Panc1 (cell line): Measurements from ENCODE around the gene HSP90AB1. TPM values are rescaled to one million over a fixed set of nuclear protein-coding genes. Genes with fewer than 3 reads are reported as not detected.
A peak's percentile ranks its signal among the peaks of the same experiment; 100 is the strongest.

ENCODE experiments used
- ATAC-seq: fragments of 200-7000 bp; cut with Tn5 transposase; 2 replicates; pipeline ENCODE4 v1.9.1; 2020; ENCODE audit warnings: mild to moderate bottlenecking, moderate library complexity
- BruUV-seq: library from RNA; stranded (reverse); fragments of 400-500 nt; replicated peaks from 2 replicates; lab custom pipeline; 2021; lab: Mats Ljungman, UMichigan
- CTCF ChIA-PET: fragments of 300-600 bp; sonication (Branson Sonifier 250); formaldehyde crosslinking; loops from one replicate; lab custom pipeline; 2022; ENCODE audit warnings: antibody characterized with exemption; lab: Charles Lee
- POLR2A ChIA-PET: fragments of 300-600 bp; sonication (Branson Sonifier 250); formaldehyde crosslinking; loops from one replicate; lab custom pipeline; 2022; ENCODE audit warnings: antibody characterized with exemption; lab: Charles Lee
- DNase-seq: peaks from one replicate; pipeline ENCODE4 v3.0.0-alpha.2; 2010; ENCODE audit warnings: low read depth, low spot score
- H3K27ac ChIP-seq: 2 replicates; pipeline ENCODE4 v1.5.1; 2011; ENCODE audit warnings: mild to moderate bottlenecking, low read length, inconsistent platforms
- H3K27me3 ChIP-seq: fragments of 200-500 bp; sonication (Bioruptor generic); 2 replicates; pipeline ENCODE4 v1.6.0; 2014; ENCODE audit warnings: low read length, inconsistent platforms; ENCODE audit not compliant: control insufficient read depth, insufficient read depth
- H3K36me3 ChIP-seq: fragments of 200-500 bp; sonication (Bioruptor generic); 2 replicates; pipeline ENCODE4 v1.5.1; 2014; ENCODE audit warnings: inconsistent platforms, mild to moderate bottlenecking, low read length, moderate library complexity; ENCODE audit not compliant: control insufficient read depth, insufficient read depth
- H3K4me1 ChIP-seq: 2 replicates; pipeline ENCODE4 v1.5.1; 2011; ENCODE audit warnings: inconsistent platforms, mild to moderate bottlenecking, low read length, moderate library complexity; ENCODE audit not compliant: control insufficient read depth, insufficient read depth
- H3K4me3 ChIP-seq, 2 experiments: 2 replicates each; pipeline ENCODE4 v1.5.1; 2011 to 2012; ENCODE audit warnings: low read depth in 2 of 2, low read length in 2 of 2, mild to moderate bottlenecking in 2 of 2, inconsistent platforms in 1 of 2, moderate library complexity in 1 of 2
- H3K9me3 ChIP-seq: fragments of 200-500 bp; sonication (Bioruptor generic); 2 replicates; pipeline ENCODE4 v1.5.1; 2014; ENCODE audit warnings: low read depth, mild to moderate bottlenecking, inconsistent platforms, low read length, moderate library complexity; ENCODE audit not compliant: control insufficient read depth, insufficient read depth
- POLR2AphosphoS5 ChIP-seq: IDR thresholded peaks from 2 replicates; pipeline ENCODE4 v1.6.1; 2012; ENCODE audit warnings: mild to moderate bottlenecking, low read depth, low read length, moderate library complexity
- SIN3A ChIP-seq: IDR thresholded peaks from 2 replicates; pipeline ENCODE4 v1.6.1; 2012; ENCODE audit warnings: low read depth, mild to moderate bottlenecking, low read length, moderate library complexity, borderline replicate concordance; ENCODE audit not compliant: insufficient read depth
- TCF7L2 ChIP-seq: IDR thresholded peaks from 2 replicates; pipeline ENCODE4 v1.6.1; 2011; ENCODE audit warnings: mild to moderate bottlenecking, low read depth, low read length, inconsistent platforms
- in situ Hi-C: cut with HindIII; loops from 2 replicates; pipeline ENCODE4 v1.10.0; 2016; ENCODE audit warnings: low sequenced_read_pairs, low pct_unique_long_range_greater_than_20kb
- intact Hi-C: fragments of 100-400 bp; cut with micrococcal nuclease; formaldehyde crosslinking; loops from one replicate; pipeline ENCODE4 v1.10.0; 2022; ENCODE audit not compliant: unreplicated experiment
- total RNA-seq: library from RNA; stranded (reverse); gene quantifications from one replicate; pipeline ENCODE4 v1.2.1, GENCODE V29; 2021; ENCODE audit not compliant: unreplicated experiment
- TF ChIP-seq, protein P1 (sequence below), 2 experiments: IDR thresholded peaks; 2 replicates each; pipeline ENCODE4 v1.6.1; 2011 to 2012; ENCODE audit warnings: low read depth in 2 of 2, control low read depth in 1 of 2, low read length in 1 of 2, mild to moderate bottlenecking in 1 of 2, moderate library complexity in 1 of 2; ENCODE audit not compliant: insufficient read depth in 1 of 2
- TF ChIP-seq, protein P2 (sequence below): fragments of 450-650 bp; IDR thresholded peaks from 2 replicates; pipeline ENCODE4 v1.5.1; 2017; ENCODE audit warnings: mild to moderate bottlenecking

Gene HSP90AB1
- total RNA-seq, 1 experiment from 2014 or later = 1,253 TPM

DNA sequence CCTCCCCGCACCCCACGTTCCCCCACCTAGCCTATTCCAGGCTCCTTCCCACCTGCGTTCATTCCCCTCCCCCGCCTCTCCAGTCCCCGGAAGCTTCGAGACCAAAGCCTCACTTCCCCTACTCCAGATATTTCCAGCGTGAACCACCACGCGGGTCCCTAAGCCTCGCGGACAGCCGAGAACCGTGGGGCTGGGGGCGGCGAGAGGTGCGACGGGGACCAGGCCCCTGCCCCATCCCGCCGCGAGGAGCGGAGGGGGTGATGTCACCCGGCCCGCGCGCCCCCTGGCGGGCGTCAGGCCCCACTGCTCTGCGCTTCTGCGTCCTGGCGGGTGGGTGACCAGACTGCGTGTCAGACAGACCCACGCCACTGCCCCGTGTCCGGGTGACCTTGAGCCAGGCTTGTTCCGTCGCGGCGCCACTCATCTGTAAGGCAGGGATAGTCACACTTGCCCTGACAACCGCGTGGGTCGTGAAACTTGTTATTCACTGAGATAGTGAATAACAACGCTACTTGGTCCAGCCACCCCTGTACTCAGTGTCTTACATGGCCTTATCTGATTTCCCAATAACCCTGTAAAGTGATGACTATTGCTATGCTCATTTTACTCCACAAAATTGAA lies 9.0 kb upstream of the HSP90AB1 start:
- no TSS peak for BruUV-seq
- H3K27ac ChIP-seq = peak overlapping the region; percentile 92
- in situ Hi-C loops (no loop called here), intact Hi-C loops (loop anchor here (5.0 kb wide), 1 partner anchor 66 kb away; no protein-coding TSS in a partner anchor)
- no peaks in the 10 kb centered on the region for H3K27me3 ChIP-seq
- peak; percentile 80 for ATAC-seq
- no peak for DNase-seq
- ChIA-PET POLR2A (interaction anchor here (0.7 to 1.0 kb wide), 2 partner anchors 14 to 68 kb away, joined by 3 read pairs; no protein-coding TSS in a partner anchor), CTCF (interaction anchor here (0.6 to 1.0 kb wide), 4 partner anchors 13 to 69 kb away, joined by 3 to 7 read pairs (median 6); partner anchors contain the start of gene SLC29A1)
- TF ChIP-seq, protein P1, sequence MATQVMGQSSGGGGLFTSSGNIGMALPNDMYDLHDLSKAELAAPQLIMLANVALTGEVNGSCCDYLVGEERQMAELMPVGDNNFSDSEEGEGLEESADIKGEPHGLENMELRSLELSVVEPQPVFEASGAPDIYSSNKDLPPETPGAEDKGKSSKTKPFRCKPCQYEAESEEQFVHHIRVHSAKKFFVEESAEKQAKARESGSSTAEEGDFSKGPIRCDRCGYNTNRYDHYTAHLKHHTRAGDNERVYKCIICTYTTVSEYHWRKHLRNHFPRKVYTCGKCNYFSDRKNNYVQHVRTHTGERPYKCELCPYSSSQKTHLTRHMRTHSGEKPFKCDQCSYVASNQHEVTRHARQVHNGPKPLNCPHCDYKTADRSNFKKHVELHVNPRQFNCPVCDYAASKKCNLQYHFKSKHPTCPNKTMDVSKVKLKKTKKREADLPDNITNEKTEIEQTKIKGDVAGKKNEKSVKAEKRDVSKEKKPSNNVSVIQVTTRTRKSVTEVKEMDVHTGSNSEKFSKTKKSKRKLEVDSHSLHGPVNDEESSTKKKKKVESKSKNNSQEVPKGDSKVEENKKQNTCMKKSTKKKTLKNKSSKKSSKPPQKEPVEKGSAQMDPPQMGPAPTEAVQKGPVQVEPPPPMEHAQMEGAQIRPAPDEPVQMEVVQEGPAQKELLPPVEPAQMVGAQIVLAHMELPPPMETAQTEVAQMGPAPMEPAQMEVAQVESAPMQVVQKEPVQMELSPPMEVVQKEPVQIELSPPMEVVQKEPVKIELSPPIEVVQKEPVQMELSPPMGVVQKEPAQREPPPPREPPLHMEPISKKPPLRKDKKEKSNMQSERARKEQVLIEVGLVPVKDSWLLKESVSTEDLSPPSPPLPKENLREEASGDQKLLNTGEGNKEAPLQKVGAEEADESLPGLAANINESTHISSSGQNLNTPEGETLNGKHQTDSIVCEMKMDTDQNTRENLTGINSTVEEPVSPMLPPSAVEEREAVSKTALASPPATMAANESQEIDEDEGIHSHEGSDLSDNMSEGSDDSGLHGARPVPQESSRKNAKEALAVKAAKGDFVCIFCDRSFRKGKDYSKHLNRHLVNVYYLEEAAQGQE (IDR thresholded peaks at IDR 0.05; ENCODE audit: insufficient read depth in 1 of 2, low read depth in 2 of 2, low read length in 1 of 2) = no peak
- 0 out of 2 replicates have a peak, but pooled peaks have one; percentile 50 for TF ChIP-seq SIN3A
- peak; percentile 66; the same call in 1 of the 2 replicates for TF ChIP-seq POLR2AphosphoS5
- TF ChIP-seq, protein P2, sequence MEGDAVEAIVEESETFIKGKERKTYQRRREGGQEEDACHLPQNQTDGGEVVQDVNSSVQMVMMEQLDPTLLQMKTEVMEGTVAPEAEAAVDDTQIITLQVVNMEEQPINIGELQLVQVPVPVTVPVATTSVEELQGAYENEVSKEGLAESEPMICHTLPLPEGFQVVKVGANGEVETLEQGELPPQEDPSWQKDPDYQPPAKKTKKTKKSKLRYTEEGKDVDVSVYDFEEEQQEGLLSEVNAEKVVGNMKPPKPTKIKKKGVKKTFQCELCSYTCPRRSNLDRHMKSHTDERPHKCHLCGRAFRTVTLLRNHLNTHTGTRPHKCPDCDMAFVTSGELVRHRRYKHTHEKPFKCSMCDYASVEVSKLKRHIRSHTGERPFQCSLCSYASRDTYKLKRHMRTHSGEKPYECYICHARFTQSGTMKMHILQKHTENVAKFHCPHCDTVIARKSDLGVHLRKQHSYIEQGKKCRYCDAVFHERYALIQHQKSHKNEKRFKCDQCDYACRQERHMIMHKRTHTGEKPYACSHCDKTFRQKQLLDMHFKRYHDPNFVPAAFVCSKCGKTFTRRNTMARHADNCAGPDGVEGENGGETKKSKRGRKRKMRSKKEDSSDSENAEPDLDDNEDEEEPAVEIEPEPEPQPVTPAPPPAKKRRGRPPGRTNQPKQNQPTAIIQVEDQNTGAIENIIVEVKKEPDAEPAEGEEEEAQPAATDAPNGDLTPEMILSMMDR = peak; percentile 98
- TF ChIP-seq TCF7L2 = no peak
- no peaks in the 10 kb centered on the region for H3K9me3 ChIP-seq
- H3K36me3 ChIP-seq = peaks cover 3% of the 10 kb centered on the region; the same call in 1 of the 2 replicates
- peaks cover 53% of the 10 kb centered on the region for H3K4me1 ChIP-seq
- H3K4me3 ChIP-seq = peak overlapping the region; percentile 49 to 67

GRCh38 chr6:44238687-44239350 lies 8.1 kb upstream of the HSP90AB1 start:
- intact Hi-C loops = loop anchor here (5.0 kb wide), 1 partner anchor 67 kb away; no protein-coding TSS in a partner anchor
- Histone ChIP-seq H3K27ac (peak overlapping the region; percentile 92; the same call in 1 of the 2 replicates), H3K27me3 (no peaks in the 10 kb centered on the region), H3K36me3 (peaks cover 3% of the 10 kb centered on the region; the same call in 1 of the 2 replicates), H3K9me3 (no peaks in the 10 kb centered on the region), H3K4me3 (no peak overlapping the region), H3K4me1 (peaks cover 44% of the 10 kb centered on the region)
- ATAC-seq (no peak), DNase-seq (no peak)
- TF ChIP-seq, protein P2 = no peak
- TF ChIP-seq, protein P1 (IDR thresholded peaks at IDR 0.05; ENCODE audit: insufficient read depth in 1 of 2, low read depth in 2 of 2, low read length in 1 of 2) = no peak
- TF ChIP-seq TCF7L2 (no peak), POLR2AphosphoS5 (peak; percentile 56; the same call in 1 of the 2 replicates), SIN3A (no peak)
- in situ Hi-C loops = no loop called here
- CTCF ChIA-PET = no interaction called here
- BruUV-seq = TSS peak; percentile 33
- POLR2A ChIA-PET = no interaction called here
